ENCODE results near the gene GPATCH3.

Gene GPATCH3

DNA sequence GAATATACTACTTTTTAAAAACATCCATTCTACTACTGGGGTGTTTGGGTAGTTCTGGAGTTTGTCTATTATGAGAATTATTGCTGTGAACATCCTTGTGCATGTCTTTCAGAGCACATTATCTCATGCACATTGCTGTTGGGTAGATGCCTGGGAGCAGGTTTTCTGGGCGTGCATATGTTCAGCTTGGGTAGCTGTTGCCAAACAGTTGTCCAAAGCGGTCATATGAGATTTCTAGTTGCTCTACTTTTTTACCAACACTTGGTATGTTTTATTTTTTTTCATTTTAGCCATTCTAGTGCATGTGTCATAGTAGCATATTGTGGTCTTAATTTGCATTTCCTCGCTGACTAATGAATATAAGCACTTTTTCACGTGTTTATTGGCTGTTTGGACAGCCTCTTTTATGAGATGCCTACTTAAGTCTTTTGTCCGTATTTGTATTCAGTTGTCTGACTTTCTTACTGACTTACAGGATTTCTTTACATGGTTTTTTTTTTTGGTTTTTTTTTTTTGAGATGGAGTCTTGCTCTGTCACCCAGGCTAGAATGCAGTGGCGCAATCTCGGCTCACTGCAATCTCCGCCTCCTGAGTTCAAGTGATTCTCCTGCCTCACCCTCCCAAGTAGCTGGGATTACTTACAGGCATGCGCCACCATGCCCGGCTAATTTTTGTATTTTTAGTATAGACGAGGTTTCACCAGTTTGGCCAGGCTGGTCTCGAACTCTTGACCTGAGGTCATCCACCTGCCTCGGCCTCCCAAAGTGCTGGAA, 55.7 kb downstream of the GPATCH3 start:
- TF ChIP-seq, protein P1, sequence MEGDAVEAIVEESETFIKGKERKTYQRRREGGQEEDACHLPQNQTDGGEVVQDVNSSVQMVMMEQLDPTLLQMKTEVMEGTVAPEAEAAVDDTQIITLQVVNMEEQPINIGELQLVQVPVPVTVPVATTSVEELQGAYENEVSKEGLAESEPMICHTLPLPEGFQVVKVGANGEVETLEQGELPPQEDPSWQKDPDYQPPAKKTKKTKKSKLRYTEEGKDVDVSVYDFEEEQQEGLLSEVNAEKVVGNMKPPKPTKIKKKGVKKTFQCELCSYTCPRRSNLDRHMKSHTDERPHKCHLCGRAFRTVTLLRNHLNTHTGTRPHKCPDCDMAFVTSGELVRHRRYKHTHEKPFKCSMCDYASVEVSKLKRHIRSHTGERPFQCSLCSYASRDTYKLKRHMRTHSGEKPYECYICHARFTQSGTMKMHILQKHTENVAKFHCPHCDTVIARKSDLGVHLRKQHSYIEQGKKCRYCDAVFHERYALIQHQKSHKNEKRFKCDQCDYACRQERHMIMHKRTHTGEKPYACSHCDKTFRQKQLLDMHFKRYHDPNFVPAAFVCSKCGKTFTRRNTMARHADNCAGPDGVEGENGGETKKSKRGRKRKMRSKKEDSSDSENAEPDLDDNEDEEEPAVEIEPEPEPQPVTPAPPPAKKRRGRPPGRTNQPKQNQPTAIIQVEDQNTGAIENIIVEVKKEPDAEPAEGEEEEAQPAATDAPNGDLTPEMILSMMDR (IDR thresholded peaks at IDR 0.05; ENCODE audit: low read depth, low read length, missing control alignments) = no peak

More for the DNA sequence above, 55.7 kb downstream of the GPATCH3 start:
- DNase-seq (ENCODE audit: low read depth) = no peak
- H3K4me3 ChIP-seq (ENCODE audit: low read depth, low read length) = no peak overlapping the region

Measured in GM12864 (cell line).